GM19239 (cell line): ENCODE measurements around the gene BZW2.

Experiments
- DNase-seq: peaks from one replicate; pipeline ENCODE4 v3.0.0; 2011; ENCODE audit warnings: low spot score; ENCODE audit not compliant: insufficient read length
- FAIRE-seq: peaks from 2 replicates; lab custom pipeline; 2011; peaks lifted over from hg19 to GRCh38; lab: Jason Lieb, UNC

The BZW2 gene

DNA sequence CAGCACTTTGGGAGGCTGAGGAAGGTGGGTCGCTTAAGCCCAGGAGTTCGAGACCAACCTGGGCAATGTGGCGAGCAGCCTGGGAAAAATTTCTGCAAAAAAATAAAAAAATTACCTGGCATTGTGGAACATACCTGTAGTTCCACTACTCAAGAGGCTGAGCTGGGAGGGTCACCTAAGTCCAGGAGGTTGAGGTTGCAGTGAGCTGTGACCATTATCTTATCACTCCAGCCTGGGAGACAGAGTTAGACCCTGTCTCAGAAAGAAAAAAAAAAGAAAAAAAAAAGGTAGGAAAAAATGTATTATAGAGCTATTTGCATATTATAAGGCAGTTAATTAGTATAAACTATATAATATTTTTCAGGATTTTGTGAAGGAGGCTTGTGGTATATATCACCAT lies 96.6 kb downstream of the BZW2 start:
- DNase-seq (no peak), FAIRE-seq (no peak)

DNA sequence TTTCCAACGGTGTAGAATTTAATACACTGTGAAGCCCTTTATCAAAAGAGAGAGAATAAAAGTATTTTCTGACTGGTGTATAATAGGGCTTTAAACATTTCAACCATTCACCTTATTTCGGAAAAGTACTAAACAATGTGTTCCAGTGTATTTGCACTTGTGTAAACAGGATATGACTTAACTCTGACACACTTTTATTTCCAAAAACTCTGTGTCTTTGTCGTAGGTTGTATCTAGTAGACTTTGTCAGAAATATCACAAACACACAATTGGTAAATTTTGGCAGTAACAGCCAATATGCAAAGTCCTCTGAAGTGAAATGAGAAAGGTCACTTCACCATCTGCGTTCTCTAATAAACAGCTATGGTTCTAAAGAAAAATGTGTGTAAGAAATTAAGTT lies 97.3 kb downstream of the BZW2 start:
- FAIRE-seq (no peak), DNase-seq (no peak)

DNA sequence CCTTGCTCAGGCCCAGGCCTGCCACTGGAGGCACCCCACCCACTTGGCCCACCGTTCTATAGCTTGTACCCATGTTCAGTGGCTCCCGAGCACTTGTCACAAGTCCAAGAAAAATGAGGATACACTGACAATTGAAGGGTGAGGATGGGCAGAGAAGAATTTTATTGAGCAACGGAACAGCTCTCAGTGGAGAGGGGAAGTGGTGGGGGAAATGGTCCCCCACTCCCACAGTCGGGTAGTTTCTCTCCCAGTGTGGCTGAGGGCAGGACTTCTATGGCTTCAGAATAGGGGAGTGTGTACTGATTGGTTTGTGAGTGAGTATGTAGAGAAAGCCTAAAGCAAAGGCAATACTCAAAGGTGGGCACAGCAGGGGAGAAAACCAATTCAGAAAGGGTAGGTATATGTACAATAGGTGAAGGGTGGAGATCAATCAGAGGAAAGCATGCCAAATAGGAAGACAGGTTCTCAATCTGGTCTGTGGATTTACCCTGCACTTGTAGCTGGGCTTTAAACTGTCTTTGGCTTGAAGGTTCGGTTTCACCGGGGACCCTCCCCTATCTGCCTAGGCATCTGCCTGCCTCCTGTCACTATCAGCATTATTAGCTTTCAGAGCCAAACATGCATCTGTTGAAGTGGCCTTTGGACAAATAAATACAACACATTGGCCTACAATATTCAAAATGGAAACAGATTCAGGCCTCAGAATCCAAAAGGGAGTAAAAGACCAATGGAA lies 98.7 kb downstream of the BZW2 start:
- no peak for FAIRE-seq

DNA sequence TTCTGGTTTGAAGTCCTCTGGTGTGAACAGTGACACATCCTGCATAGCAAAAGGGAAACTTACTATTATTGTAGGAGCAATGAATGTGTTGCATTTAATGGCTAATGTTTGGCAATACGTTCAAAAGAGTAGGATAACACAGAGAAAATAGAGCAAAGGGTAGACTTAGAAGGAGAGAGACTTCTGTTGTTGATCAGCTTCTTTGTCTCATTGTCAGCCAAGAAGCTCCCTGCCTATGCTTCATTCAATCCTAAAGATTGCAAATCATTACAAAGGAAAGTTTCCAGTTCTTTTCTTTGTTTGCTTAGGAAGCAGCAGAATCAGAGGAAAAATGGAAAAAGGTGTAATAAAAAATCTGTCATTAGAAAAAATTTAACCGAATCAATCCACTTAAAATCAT lies 99.7 kb downstream of the BZW2 start:
- FAIRE-seq = no peak

More for the DNA sequence above, 98.7 kb downstream of the BZW2 start:
- no peak for DNase-seq

DNA sequence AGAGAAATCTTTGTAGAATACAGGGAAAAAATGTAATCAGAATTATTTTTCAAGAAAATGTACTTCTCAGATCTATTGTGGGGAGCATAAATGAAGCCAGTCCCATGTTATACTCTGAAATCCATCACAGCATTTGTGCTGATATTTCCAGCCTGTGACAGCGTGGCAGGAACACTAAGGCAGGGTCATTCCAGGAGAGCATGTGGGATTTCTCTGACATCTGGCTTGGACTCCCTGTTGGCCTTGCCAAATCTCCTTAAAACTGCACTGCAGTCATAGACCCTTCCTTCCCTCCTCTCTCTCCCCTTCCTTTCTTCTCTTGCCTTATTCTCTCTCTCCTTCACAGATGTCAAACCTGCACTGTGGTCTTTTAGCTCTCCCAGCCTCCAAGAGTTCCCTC lies 101.1 kb downstream of the BZW2 start:
- DNase-seq (no peak), FAIRE-seq (no peak)

More for the DNA sequence above, 99.7 kb downstream of the BZW2 start:
- DNase-seq = no peak

DNA sequence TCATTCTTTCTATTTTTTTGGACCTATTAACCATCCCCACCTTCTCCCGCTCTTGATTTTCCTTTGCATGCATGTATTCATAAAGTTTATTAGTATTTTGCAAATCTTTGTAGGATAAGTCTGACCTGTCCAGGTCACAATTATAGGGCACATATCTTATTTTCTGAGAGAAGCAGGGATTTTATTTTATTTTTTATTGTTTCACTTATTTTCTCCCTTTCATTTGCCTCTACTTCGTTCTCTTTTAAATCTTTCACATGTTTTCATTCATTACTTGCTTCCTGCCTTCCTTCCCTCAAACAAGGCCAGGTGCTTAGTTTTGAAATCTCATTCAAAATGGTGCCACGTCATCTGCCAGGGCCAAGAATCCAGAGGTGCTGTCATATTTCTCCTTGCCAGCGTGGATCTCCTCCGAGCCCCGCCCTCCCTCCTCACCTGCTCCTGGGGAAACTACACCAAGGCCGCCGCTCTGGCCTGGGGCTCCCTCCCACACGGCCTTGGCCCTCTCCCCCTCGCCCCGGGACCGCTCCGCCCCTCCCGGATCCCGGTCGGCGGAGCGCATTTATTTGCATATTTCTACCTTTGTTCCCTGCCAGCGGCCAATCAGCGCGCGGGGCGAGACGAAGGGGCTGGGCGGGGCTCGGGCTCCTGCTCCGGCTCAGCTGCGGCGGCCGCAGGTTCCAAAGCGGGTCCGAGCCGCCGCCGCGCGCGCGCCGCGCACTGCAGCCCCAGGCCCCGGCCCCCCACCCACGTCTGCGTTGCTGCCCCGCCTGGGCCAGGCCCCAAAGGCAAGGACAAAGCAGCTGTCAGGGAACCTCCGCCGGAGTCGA lies 107.3 kb downstream of the BZW2 start, which contains the start of gene TSPAN13:
TSS of gene TSPAN13 (plus strand) at position 654 of the 830 bp plus-strand sequence. CDS start 213 bp downstream, outside the sequence.
- DNase-seq (no peak), FAIRE-seq (no peak)

DNA sequence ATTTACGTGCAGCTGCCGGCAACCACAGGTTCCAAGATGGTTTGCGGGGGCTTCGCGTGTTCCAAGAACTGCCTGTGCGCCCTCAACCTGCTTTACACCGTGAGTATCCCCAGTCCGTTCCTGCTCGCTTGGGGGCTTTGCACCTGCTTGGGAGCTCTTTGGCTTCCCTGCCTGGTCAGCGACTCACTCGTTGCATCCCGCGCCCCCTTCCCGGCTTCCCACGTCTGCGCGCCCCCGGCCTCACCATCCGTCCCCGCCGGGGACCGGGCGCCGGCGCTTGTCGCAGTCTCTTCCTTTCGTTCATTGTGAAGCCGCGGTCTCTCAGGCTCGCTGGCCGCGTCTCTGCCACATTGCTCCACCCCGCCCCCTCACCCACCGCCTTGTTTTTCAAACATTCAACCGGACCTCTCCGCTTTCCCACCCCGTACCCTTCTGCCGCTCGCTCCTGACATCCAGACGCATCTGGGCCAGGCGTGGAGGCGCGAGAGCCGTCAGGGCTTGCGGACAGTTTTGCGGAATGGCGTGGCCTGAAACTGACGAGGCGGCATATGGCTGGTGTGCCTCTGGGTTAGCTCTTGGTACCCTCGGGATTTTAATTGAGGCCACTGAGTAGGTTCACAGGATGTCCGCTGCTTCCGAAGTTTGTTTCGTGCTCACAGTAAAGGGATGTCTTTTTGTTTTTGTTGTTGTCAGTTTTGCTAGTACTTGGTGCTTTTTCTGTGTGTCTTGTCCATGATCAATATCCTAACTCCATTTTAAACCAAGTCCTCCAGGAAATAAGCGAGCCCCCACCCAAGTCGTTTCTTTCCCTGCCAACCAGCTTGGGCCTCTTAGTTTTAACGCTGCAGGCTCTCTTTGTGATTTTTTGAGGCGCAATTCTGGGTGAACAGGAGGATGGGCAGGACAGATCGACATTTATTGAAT lies 108.2 kb downstream of the BZW2 start:
- no peak for DNase-seq
- no peak for FAIRE-seq

DNA sequence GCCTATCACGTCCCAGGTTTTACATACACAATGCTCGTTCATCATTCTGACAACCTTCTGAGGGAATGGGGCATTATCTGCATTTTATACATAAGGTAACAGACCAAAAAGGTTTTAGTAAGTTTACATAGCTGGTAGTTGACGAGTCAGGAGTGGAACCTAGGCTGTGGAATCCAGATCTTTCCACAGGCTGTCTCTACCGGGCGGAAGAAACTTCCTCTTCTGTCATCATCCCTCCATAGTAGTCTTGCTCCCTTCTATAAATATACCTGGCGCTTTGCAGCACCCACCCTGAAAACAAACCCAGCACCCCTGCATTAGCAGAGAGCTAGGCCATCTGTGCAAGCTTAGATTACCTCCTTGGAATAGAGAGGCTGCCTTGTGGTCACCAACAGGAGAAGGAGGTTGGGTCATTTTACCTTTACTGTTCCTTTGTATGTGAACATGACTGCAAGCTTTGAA lies 108.9 kb downstream of the BZW2 start:
- DNase-seq (no peak), FAIRE-seq (no peak)

DNA sequence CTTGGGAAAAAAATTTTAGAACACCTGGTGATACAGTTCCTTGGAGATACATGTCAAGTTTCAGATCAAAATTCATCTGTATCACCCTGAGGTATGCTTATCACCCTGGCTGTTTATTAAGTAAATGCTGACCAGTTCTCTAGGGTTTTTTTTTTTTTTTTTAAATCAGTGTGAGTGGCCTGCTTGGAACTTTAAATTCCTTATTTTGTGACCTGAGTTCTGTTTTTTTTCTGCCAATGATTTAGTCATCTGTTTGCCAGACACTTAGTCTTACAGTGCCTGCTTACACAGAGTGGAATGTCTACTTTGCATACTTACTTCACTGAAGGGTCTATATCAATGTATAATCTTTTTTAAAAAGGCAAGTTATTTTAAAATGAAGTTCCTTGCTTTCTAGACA lies 109.4 kb downstream of the BZW2 start:
- FAIRE-seq = no peak
- no peak for DNase-seq
